AG10803 (cell line): Measurements from ENCODE around the gene COL27A1.

Source experiments
- DNase-seq: peaks from one replicate; pipeline ENCODE4 v3.0.0; 2010; ENCODE audit warnings: low read depth
- H3K4me3 ChIP-seq: 2 replicates; pipeline ENCODE4 v1.5.1; 2011; ENCODE audit warnings: mild to moderate bottlenecking, low read length, control low read depth
- CTCF ChIP-seq: conservative IDR thresholded peaks from 2 replicates; pipeline ENCODE4 v1.5.1; 2011; ENCODE audit warnings: mild to moderate bottlenecking, low read length, control low read depth, inconsistent platforms

Gene COL27A1

DNA sequence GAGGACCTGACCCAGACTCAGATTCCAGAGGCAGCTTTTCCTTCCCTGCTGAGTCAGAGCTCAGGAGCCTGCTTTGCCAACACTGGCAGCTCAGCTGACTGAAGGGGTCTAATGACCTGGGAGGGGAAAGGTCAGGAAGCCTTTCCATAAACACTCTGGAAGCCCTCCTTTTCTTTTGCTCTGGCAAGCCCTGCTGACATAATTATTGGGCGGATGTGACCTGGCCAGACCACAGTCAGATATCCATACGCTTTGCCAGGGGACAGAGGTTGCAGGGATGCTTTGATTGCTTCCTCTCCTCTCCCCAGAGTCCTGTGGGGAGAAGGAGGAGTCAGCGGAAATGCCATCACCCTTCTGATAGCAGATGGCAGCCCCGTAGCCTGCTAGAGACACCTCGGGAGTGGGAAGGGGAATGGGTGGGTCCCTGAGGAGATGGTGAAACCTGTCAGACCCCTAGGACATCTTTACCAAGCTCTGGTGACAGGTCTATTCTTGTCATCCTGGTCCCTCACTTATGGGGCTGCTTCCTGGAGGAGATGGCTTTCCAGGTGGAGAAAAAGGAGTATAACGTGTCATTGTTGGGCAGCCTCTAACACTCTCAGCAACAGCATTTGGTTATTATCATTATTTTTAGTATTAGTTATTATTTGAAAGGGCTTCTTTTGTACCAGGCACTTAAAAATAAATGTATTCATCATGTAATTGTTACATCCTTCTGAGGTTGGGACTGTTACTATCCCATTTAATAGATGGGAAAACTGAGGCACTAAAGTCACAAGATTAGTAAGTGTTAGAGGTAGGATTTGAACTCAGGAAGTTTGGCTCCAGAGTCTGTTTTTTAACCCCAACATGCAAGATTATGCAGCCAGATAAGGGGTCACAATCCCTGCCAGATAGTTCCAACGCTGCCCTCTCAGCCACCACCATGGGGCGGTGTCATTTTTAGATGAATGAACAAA, 11.6 kb downstream of the COL27A1 start:
- DNase-seq = no peak
- TF ChIP-seq CTCF = no peak
- no peak overlapping the region for H3K4me3 ChIP-seq

DNA sequence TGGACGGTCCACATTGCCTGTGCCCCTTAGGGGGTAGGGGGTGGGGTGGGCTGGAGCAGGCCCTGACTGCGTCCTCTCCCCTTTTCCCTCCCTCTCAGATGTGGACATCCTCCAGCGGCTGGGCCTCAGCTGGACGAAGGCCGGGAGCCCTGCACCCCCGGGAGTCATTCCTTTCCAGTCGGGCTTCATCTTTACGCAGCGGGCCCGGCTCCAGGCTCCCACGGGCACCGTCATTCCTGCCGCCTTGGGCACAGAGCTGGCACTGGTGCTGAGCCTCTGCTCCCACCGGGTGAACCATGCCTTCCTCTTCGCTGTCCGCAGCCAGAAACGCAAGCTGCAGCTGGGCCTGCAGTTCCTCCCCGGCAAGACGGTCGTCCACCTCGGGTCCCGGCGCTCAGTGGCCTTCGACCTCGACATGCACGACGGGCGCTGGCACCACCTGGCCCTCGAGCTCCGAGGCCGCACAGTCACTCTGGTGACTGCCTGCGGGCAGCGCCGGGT, 12.3 kb downstream of the COL27A1 start:
- no peak for TF ChIP-seq CTCF
- no peak for DNase-seq
- H3K4me3 ChIP-seq = no peak overlapping the region

GRCh38 chr9:114168281-114169028, 13.1 kb downstream of the COL27A1 start:
- DNase-seq = no peak
- H3K4me3 ChIP-seq = no peak overlapping the region
- no peak for TF ChIP-seq CTCF

GRCh38 chr9:114169029-114169951, 14.0 kb downstream of the COL27A1 start:
- no peak overlapping the region for H3K4me3 ChIP-seq
- TF ChIP-seq CTCF = no peak
- no peak for DNase-seq

- TF ChIP-seq CTCF = no peak
- no peak for DNase-seq
- H3K4me3 ChIP-seq = no peak overlapping the region
Observed at GRCh38 chr9:114169952-114170770, 14.8 kb downstream of the COL27A1 start.
